ENCODE measurements around the gene INCENP.

INCENP gene

GRCh38 chr11:62124186-62125113 is 639 bp downstream of the INCENP start:
- DNase-seq (ENCODE audit: low read depth, low spot score): peak; percentile 57

GRCh38 chr11:62125316-62125715 is 1.5 kb downstream of the INCENP start:
- no peak for DNase-seq (ENCODE audit: low read depth, low spot score)

- no peak for DNase-seq (ENCODE audit: low read depth, low spot score)
These were observed 2.1 kb downstream of the INCENP start for GRCh38 chr11:62125881-62126280.

- DNase-seq (ENCODE audit: low read depth, low spot score): no peak
These were observed 3.6 kb downstream of the INCENP start for GRCh38 chr11:62127426-62127825.

- no peak for DNase-seq (ENCODE audit: low read depth, low spot score)
These were observed 4.3 kb downstream of the INCENP start for GRCh38 chr11:62127941-62128770.

GRCh38 chr11:62128835-62129234 is 5.0 kb downstream of the INCENP start:
- no peak for DNase-seq (ENCODE audit: low read depth, low spot score)

GRCh38 chr11:62129590-62130282 is 5.9 kb downstream of the INCENP start:
- no peak for DNase-seq (ENCODE audit: low read depth, low spot score)

GRCh38 chr11:62130283-62131169 is 6.7 kb downstream of the INCENP start:
- DNase-seq (ENCODE audit: low read depth, low spot score): no peak

GRCh38 chr11:62131170-62131464 is 7.3 kb downstream of the INCENP start:
- DNase-seq (ENCODE audit: low read depth, low spot score): no peak

GRCh38 chr11:62132191-62132590 is 8.4 kb downstream of the INCENP start:
- no peak for DNase-seq (ENCODE audit: low read depth, low spot score)

- no peak for DNase-seq (ENCODE audit: low read depth, low spot score)
These were observed 9.0 kb downstream of the INCENP start for GRCh38 chr11:62132689-62133293.

- DNase-seq (ENCODE audit: low read depth, low spot score): no peak
These were observed 9.7 kb downstream of the INCENP start for GRCh38 chr11:62133328-62134065.

GRCh38 chr11:62137276-62137861 is 13.6 kb downstream of the INCENP start:
- no peak for DNase-seq (ENCODE audit: low read depth, low spot score)

GRCh38 chr11:62137881-62138629 is 14.2 kb downstream of the INCENP start:
- DNase-seq (ENCODE audit: low read depth, low spot score): no peak

GRCh38 chr11:62138630-62139425 is 15.0 kb downstream of the INCENP start:
- DNase-seq (ENCODE audit: low read depth, low spot score): no peak

- no peak for DNase-seq (ENCODE audit: low read depth, low spot score)
These were observed 15.9 kb downstream of the INCENP start for GRCh38 chr11:62139526-62140303.

Measured in astrocyte of the hippocampus (primary cell).